HepG2 (cell line): ENCODE measurements around the gene CIAO2A. TPM values are rescaled to one million over a fixed set of nuclear protein-coding genes. Genes with fewer than 3 reads are reported as not detected.

Source experiments
- AKNA ChIP-seq: sonication (generic); formaldehyde crosslinking; IDR thresholded peaks from 2 replicates; pipeline ENCODE4 v1.4.0; 2020; ENCODE audit warnings: missing genetic modification reagents, borderline replicate concordance
- ATF5 ChIP-seq: sonication (generic); formaldehyde crosslinking; IDR thresholded peaks from 2 replicates; pipeline ENCODE4 v1.4.0; 2020; ENCODE audit warnings: mild to moderate bottlenecking, low read depth, missing genetic modification reagents
- FOSL1 ChIP-seq: sonication (generic); formaldehyde crosslinking; IDR thresholded peaks from 2 replicates; pipeline ENCODE4 v1.9.0; 2021; ENCODE audit warnings: missing genetic modification reagents, borderline replicate concordance
- GATAD1 ChIP-seq: IDR thresholded peaks from 2 replicates; pipeline ENCODE4 v1.6.1; 2016; ENCODE audit warnings: missing genetic modification reagents, missing compliant biosample characterization
- HNF1B ChIP-seq: sonication (generic); formaldehyde crosslinking; IDR thresholded peaks from 2 replicates; pipeline ENCODE4 v1.5.1; 2020; ENCODE audit warnings: mild to moderate bottlenecking, moderate library complexity, missing genetic modification reagents
- MYNN ChIP-seq: sonication (generic); formaldehyde crosslinking; IDR thresholded peaks from 2 replicates; pipeline ENCODE4 v1.4.0; 2020; ENCODE audit warnings: mild to moderate bottlenecking, low read depth, missing genetic modification reagents
- PCBP1 ChIP-seq: fragments of 200-400 bp; formaldehyde crosslinking; IDR thresholded peaks from 2 replicates; pipeline ENCODE4 v1.6.1; 2017; ENCODE audit warnings: mild to moderate bottlenecking, low read depth, low read length, borderline replicate concordance
- PPARG ChIP-seq: conservative IDR thresholded peaks from 2 replicates; pipeline ENCODE4 v1.6.1; 2016; ENCODE audit warnings: missing biosample characterization, missing genetic modification reagents
- UBTF ChIP-seq: sonication (generic); formaldehyde crosslinking; IDR thresholded peaks from 2 replicates; pipeline ENCODE4 v1.4.0; 2020; ENCODE audit warnings: mild to moderate bottlenecking, missing genetic modification reagents
- USF2 ChIP-seq, 2 experiments: sonication (generic) in 1 of 2; formaldehyde crosslinking in 1 of 2; IDR thresholded peaks; 2 replicates each; pipeline versions ENCODE4 v1.5.1 to v1.6.1; 2011 to 2020; ENCODE audit warnings: borderline replicate concordance in 1 of 2, low read depth in 1 of 2, low read length in 1 of 2, mild to moderate bottlenecking in 1 of 2, missing genetic modification reagents in 1 of 2, moderate library complexity in 1 of 2
- ZMYM4 ChIP-seq: sonication (generic); formaldehyde crosslinking; IDR thresholded peaks from 2 replicates; pipeline ENCODE4 v1.8.1; 2023; ENCODE audit warnings: mild to moderate bottlenecking, missing genetic modification reagents
- ZNF251 ChIP-seq: sonication (generic); formaldehyde crosslinking; IDR thresholded peaks from 2 replicates; pipeline ENCODE4 v1.9.0; 2021; ENCODE audit warnings: mild to moderate bottlenecking, missing genetic modification reagents
- ZNF331 ChIP-seq: sonication (generic); formaldehyde crosslinking; IDR thresholded peaks from 2 replicates; pipeline ENCODE4 v1.4.0; 2020; ENCODE audit warnings: missing genetic modification reagents
- ZNF749 ChIP-seq: sonication (generic); formaldehyde crosslinking; IDR thresholded peaks from 2 replicates; pipeline ENCODE4 v1.8.0; 2022; ENCODE audit warnings: mild to moderate bottlenecking, missing genetic modification reagents, moderate library complexity, borderline replicate concordance
- ZNF761 ChIP-seq: sonication (generic); formaldehyde crosslinking; conservative IDR thresholded peaks from 2 replicates; pipeline ENCODE4 v1.4.0; 2020; ENCODE audit warnings: mild to moderate bottlenecking, missing genetic modification reagents
- polyA plus RNA-seq, 8 experiments: library from polyadenylated mRNA; depleted of rRNA in 3 of 8; stranded (reverse) in 7 of 8; unstranded in 1 of 8; fragments of >200 nt; fragmentation: Illumina TruSeq in 4 of 8; extraction: Trizol in 4 of 8; gene quantifications; 2 replicates each; pipeline versions ENCODE4 v1.2.1 to v1.2.3, GENCODE V29; 2011 to 2016; ENCODE audit warnings: low read depth in 4 of 8, missing spikeins in 1 of 8, mixed read lengths in 1 of 8; ENCODE audit not compliant: insufficient read depth in 1 of 8
- total RNA-seq, 5 experiments: library from RNA; depleted of rRNA; stranded (reverse); fragments of >200 nt; fragmentation: Illumina TruSeq; extraction: Trizol; gene quantifications; 2 replicates each; pipeline ENCODE4 v1.2.3, GENCODE V29; 2016; ENCODE audit warnings: low read depth in 1 of 5

CIAO2A gene
- total and polyA plus RNA-seq, 2 of the 13 experiments (the other 11 are each of a cell fraction or from before 2014, with no cell fraction given), result 83.0 to 100 TPM

- TF ChIP-seq USF2 (IDR thresholded peaks at IDR 0.05; ENCODE audit: low read depth, low read length) (no peak), USF2 (CRISPR knock-in tag; IDR thresholded peaks at IDR 0.05; ENCODE audit: borderline replicate concordance) (peak; percentile 4; the same call in 1 of the 2 replicates), ZNF251 (no peak), ATF5 (CRISPR knock-in tag) (no peak), HNF1B (CRISPR knock-in tag) (peak; percentile 68), GATAD1 (CRISPR knock-in tag) (peak; percentile 86), UBTF (CRISPR knock-in tag) (0 out of 2 replicates have a peak, but pooled peaks have one; percentile 30), ZNF331 (CRISPR knock-in tag) (peak; percentile 56; the same call in 1 of the 2 replicates), PCBP1 (no peak), ZMYM4 (peak; percentile 19; the same call in 1 of the 2 replicates), ZNF761 (CRISPR knock-in tag) (0 out of 2 replicates have a peak, but pooled peaks have one; percentile 44), PPARG (CRISPR knock-in tag) (no peak; the same call in 1 of the 2 replicates), ZNF749 (CRISPR knock-in tag) (no peak), AKNA (CRISPR knock-in tag) (no peak), FOSL1 (no peak), MYNN (CRISPR knock-in tag) (no peak)
These were observed at the start of gene CIAO2A (continued) for GRCh38 chr15:64093627-64094417.
